HG03280 (cell line): ENCODE results near the gene NPHP1.
"Not testable (repeated sequence)": the region's sequence is repeated elsewhere in the genome, so short reads cannot be mapped to it uniquely, and the experiment has no call there.

Source experiments
- ATAC-seq: cut with Tn5 transposase; IDR thresholded peaks from one replicate; pipeline ENCODE4 v1.9.1; 2021; ENCODE audit warnings: mild to moderate bottlenecking, moderate library complexity; ENCODE audit not compliant: unreplicated experiment

Gene NPHP1

DNA sequence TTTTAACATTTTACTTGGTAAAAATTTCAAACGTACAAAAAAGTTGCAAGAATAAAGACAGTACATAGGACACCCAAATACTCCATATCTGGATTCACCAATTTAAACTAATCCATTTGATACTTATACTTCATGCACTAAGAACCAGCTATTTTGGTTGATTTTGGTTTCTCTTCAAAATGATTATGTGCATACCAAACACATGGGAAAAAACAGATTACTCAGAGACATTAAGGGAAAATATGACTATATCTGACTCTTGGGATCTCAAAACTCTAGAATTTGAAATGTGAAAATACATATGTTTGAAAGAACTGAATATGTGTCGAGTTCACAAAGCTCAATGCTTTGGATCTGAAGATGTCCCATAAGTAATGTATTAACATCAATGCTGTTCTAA is 73.6 kb downstream of the NPHP1 start:
- no peak for ATAC-seq

DNA sequence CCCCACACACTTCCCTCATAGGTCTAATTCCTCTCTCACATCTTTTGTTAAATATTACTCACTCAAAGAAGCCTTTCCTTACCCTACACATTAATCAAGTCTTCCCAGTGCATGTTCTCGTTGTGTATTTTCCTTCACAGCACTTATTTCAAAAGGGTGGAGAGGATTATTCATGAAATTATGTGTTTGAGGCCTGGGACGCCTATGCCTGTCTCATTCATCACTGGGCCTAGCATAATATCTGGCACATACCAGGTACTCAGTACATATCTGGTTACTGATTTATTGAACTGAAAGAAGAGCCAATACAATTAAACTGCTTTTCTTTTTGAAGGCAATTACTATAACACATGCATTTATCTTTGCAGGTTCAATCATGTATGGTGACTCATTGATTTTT is 74.1 kb downstream of the NPHP1 start:
- no peak for ATAC-seq

DNA sequence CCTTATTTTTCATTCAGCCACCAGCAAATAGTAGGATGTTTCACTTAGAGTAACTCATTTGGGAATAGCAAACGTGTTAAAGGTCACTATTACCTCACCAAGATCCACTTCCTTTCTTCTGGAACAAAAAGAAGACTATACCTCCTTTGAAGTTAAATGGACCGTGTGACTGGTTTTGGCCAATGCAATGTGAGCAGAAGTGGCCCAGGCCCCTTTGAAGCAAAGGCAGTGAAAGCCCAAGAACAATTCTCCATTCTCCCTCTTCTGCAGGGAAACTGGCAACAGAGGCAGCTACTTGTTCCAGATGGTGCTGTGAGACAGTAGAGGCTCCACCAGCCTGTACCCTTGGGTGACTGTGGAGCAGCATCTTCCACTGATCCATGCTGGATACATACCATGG is 77.9 kb downstream of the NPHP1 start:
- no peak for ATAC-seq

DNA sequence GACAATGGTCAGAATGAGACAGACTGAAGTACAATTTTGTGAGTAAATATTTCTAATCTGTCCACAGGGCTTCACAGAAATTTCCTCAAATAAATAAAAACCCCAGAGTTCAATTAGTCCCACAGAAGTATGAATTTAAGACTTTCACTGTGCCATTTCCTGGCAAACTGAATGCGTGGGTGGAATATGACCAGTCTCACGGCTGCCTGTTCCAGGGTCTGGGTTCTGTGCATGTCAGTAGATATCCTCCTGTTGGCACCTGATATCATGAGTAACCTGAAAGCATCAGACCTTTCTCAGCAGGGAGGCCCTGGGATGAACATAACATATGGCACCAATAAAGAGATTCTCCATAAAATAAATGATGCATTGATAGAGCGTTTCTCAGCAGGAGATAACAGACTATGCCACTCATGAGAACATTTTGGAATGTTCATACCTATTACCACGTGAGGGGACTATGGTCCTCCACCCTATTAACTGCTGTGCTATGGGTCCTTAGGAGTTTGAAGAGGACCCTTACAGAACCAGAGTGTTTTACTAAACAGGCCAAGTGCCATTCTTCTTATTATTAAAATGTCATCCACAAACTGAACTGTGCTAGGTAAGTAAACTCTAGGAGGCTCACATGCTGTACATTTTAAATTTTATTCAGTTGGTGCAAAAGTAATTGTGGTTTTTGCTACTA is 78.6 kb downstream of the NPHP1 start:
- no peak for ATAC-seq

DNA sequence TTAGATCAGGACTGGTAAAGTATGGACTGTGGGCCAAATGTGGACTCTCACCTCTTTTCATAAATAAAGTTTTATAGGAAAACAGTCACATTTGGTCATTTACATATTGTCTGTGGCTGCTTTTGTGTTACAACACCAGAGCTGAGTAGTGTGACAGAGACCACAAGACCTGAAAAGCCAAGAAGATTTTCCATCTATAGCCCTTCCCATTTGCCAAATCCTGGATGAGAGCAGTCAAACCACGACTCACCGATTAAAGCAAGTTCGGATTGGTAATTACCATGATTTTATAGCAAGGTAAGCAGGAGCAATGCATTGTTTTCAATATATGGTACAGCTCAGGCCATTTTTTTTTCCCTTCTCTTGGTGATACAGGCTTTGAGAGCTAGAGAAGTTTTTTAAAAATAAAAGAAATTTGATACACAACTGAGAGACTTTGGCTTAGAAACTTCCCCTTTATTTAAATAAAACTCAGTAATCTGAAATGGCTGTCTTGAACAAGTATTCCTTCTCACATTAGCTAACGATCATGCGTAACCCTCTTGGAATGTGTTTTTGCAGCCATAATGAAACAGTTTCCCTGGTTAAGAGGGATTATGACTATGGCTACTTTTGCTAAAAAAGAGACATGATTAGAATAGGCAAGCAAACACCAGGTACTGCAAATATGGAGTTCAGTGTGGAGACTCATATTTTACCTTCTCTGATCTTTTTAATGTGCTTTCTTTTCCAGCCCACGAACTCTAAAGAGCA is 79.7 kb downstream of the NPHP1 start:
- ATAC-seq: no peak

DNA sequence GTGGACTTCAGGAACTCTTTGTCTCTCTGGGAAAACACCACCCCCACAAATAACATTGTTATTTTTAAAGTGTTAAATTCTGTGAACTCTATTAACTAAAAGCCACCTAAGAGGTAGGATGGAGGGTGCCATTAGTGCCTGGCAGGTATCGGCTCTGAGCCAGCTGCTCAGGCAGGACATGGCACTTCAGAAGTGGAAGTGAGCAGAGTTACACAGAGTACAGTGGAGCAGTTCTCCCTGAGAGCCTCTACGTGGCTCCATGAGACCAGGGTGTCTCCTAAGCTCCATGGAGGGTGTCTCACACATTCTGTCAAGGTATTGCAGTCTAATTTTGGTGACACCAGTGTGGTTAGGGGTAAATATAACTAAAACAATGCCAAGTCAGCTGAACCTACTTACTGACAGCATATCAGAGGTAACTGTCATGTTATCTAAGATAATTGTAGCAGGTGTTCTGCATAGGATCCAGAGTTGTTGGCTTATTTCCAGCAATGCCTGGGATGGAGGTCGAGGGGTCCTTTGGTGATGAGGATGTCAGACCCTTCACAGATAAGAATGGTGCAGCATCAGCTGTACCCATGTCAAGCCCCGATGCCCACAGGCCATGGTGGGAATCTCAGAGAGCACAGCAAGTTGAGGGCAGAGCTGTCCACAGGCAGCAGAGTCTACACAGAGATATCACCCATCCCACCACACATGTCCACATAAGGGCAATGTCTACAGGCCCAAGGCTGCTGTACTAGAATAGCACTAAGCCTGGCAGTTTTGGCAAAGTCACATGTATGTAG is 80.6 kb downstream of the NPHP1 start:
- no peak for ATAC-seq

DNA sequence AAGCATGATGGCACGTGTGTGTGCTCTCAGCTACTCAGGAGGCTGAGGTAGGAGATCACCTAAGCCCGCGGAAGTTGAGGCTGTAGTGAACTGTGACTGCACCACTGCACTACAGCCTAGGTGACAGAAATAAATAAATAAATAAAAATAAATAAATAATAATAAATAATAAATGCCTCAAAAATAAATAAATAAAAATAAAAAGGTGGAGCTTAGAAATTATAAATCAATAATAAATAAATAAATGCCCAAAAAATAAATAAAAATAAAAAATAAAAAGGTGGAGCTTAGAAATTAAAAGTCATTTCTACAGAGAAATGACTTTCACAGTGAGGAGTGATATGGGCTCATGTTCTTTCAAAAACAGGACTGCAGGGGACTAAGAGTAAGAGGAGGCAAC is 83.2 kb downstream of the NPHP1 start:
- ATAC-seq: no peak

DNA sequence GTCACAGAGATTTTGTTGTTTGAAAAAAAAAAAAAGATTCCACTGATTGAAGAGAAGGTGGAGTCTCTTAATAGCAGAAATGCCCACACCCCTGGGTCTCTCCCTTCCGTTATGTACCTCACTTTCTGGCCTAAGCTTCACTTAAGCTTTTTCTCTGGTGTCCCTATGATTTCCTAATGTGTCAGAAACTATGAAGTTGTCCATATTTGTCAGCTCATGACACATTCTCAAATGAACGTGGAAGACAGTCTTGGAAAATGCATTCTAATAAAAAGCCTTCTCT is 83.8 kb downstream of the NPHP1 start:
- ATAC-seq: no peak

DNA sequence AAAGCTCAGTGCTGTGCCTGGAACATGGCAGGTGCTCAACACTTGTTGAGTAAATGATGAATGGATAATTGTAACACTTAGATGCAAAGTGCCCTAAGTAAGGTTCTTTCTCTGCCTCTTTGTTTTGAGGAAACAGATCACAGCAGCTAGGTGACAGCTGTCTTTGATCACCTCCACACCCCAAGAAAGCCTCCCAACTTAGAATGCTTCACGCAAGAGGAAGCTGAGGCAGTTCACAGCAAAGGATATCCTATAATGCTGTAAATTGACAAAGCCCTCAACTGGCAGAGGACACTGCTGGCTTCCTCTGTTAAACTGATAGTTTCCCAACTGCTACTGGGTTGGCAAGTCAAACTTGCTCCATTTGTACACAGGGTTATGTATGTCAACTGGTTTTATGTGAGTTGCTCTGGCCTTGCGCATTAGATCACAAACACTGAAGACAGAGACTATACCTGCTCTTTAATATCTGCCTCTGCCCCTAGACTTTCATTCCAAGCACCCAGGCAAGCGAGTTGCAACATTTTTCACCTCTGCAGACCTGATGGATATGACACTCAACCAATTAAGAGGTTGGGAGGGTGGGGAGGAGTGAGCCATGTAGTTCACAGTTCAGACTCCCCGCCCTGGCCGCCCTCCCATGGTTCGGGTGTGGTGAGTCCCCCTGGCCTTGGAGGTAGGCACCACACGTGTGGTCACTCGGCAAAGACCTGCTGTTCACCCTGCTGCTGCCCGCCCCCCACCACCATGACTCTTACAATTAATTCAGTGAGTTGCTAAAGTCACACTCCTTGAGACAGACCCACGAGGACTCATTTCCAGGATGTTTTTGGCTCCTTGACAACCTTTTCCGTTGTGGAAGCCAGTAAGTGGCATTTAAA is 84.4 kb downstream of the NPHP1 start:
- ATAC-seq: no peak

DNA sequence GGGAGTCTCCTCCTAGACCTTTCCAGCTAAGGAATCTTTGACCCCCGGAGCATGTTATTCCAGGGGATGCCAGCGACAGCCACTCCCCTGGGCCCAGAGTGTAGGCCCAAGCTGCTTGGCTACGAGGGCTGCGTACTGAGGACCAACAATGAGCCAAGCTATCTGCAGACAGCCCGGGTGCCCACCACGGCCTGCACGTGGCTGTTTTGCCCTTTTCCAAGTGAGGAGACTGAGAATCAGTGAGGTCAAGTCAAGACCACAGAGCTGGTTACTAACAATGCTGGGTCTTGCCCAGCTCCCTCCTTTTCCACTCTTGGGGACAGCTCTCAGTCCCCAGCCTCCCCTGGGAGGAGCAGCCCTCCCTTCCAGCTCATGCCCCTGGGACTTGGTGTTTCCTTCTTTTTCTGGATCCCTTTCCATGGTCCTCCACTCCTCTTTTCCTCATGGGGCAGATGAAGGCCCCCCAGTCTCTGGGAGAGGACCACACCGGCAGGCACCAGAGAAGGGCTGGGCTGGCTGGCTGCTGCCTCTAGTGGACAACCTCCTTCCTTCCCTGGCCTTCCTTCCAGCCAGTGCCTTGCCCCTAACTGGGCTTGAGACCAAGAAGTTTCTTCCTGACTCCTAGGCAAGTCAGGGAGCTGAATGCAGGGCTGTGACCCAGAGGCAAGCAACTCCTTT is 88.6 kb downstream of the NPHP1 start:
- no peak for ATAC-seq

DNA sequence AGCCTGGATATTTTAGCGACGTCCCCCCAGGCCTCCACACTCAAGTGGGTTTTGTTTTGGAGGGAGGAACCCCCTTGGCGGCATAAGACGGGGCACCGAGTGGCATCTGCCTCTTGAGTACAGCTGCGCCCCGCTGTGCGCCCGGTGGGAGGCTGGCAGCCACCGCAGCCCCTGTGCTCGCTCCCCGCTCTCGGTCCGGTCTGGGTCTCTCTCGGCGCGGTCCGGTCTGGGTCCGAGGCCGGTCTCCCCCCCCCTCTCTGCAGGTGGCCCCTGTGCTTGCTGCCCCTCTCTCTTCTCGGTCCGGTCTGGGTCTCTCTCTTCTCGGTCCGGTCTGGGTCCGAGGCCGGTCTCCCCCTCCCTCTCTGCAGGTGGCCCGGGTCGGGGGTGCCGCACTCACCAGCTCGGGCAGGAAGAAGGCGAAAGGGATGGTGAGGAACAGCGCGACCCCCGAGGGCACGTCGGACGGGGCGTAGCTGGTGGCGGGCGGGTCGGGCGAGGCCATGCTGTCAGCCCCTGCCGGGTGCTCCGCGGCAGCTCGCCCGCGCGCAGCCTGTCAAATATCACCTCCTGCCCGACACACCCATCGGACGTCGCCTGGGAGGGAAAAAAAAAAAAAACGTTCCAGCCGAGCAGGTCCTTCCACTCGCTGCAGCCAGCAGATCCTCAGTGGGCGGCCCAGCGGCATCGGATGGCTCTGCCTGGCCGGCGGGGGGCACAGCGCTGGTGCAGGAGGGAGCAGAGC is 89.4 kb downstream of the NPHP1 start, which contains the start of gene MALL:
TSS of gene MALL (minus strand) at position 532 of the 742 bp plus-strand sequence. CDS start at position 502, 30 bp downstream.
- ATAC-seq: no peak

DNA sequence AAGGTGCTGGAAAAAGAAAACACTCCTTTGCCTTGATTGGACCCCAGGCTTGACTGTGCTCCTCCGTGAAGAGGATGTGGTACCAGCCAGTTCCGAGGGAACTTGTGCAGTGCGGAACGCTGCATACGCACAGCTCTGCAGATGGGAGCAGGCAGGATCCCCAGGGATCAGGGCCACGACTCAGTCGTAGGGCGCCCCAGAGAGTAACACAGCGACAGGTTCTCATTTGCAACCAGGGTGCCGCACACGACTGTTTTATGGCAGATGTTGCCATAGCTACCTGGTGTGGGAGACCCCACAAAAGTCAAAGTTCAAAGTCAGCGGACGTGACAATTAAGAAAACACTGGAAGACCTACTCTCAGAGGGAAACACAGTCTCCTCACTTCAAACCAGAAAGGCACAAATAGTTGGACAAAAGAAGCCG is 90.0 kb downstream of the NPHP1 start:
- ATAC-seq: no peak

DNA sequence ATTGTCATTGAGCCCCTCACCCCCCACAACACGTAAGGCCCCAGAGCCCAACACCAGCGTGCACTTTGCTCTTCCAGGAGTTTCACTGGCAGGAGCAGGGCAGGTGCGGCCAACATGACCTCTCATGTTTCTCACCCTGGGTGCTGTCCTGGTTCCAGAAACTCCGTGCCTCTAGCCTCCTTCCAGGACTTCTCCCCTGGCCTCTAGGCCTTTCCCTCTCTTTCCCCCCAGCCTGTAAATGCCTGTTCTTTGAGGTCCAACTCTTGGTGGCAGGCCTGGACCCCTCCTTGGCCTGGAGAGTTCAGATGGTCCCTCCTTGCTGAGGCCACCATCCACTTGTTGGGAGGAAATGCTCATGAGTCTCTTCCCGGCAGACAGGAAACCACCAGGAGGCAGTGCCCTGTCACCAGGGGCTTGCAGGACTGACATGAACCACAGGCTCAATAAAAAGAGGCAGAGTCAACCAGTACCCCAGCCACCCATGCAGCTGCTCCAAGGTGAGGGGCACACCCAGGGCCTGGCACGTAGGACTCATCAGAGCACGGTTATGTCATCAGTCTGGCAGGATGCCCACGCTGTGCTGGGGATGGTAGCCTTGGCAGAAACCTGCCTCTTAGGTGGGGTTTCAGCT is 90.7 kb downstream of the NPHP1 start:
- ATAC-seq: no peak

DNA sequence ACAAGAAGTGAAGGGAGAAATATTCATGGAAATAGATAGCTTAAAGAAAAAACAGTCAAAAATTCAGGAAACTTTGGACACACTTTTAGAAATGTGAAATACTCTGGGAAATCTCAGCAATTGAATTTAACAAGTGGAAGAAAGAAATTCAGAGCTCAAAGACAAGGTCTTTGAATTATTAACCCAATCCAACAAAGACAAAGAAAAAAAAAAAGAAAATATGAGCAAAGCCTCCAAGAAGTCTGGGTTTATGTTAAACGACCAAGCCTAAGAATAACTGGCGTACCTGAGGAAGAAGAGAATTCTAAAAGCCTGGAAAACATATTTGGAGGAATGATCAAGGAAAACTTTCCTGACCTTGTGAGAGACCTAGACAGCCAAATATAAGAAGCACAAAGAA is 96.5 kb downstream of the NPHP1 start:
- ATAC-seq: not testable (repeated sequence)

DNA sequence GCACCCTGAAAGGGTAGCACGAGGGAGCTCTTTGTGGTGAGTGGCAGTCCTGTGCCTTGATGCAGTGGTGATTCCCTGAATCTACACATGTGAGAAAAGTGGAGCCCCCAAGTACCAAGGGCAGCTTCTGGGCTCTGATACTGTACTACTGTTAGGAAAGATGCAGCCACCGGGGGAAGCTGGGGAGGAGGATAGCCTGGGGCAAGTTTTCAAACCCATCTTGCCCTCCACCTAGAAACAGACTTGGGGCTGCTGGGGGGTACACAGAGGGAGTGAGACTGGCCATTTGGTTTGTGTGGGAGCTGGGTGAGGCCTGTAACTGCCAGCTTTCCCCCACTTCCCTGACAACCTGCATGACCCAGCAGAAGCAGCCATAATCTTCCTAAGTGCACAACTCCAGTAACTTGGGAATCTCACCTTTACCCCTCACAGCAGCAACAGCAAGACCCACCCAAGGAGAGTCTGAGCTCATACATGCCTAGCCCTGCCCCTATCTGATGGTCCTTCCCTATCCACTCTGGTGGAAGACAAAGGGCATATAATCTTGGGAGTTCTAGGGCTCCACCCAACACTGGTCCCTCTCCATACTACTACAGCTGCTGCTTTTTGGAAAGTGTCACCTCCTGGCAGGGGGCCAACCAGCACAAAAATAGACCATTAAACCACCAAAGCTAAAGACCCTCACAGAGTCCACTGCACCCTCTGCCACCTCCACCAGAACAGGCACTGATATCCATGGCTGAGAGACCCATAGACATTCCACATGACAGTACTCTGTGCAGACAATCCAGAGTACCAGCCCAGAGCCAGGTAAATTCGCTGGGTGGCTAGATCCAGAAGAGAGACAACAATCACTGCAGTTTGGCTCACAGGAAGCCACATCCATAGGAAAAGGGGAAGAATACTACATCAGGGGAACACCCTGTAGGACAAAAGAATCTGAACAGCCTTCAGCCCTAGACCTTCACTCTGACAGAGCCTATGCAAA is 97.4 kb downstream of the NPHP1 start:
- ATAC-seq: no peak

DNA sequence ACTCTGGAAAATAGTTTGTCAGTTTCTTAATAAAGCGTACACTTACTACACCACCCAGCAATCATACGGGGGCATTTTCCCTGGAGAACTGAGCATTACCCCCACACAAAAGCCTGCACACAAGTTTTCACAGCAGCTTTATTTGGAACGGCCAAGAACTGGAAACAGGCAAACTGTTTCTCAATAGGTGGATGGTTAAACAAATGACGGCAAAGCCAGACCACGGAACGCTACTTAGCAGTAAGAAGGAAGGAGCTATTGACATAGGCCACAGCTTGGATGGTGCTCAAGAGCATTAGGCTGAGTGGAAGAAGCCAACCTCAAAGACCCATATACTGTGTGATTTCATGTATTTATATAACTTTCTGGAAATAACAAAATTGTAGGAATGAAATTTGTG is 98.2 kb downstream of the NPHP1 start:
- ATAC-seq: no peak

DNA sequence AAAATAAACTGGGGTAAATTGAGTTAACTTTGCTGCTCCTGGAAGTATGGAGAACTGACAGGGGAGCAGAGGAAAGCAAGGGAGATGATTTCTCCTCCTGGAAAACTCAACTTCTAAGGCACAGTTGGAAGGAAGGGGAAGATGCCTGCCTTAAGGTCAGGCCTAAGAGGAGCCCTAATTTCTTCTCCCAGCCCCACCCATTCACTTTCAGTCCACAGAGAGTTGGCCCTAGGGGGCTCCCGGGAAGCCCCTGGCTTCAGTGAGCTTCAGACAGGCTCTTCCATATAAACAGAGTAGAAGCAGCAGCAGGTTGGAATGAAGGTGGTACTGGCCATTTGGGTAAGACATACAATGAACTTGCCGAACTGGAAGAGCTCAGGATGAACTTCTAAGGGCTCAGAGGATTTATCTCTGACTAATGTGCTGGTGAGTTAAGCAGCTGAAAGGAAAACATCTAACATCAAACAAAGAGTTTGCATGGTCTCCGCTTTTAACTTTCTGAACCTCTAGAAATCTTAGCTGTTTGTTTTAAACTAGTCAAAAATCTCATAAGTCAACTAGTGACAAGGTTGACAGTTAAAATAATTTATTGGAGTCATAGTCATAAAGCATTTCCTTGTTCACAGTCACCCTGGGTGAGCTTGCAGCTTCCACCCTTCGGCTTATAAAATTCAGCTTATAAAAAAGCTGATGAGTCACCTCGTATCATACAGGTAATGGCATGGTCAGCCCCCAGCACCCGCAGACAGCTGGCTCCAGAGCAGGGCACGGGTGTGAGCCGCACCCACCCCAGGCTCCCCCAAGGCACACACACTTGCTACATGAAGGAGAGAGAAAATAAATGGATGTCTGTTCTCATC is 99.0 kb downstream of the NPHP1 start:
- ATAC-seq: no peak
